GM12878 (cell line): Measurements from ENCODE around the gene THSD4. TPM values are rescaled to one million over a fixed set of nuclear protein-coding genes. Genes with fewer than 3 reads are reported as not detected.

Experiments used
- ATAC-seq: fragments of 200-7000 bp; cut with Tn5 transposase; 3 replicates; pipeline ENCODE4 v1.9.1; 2020; ENCODE audit warnings: mild to moderate bottlenecking, moderate library complexity
- BruUV-seq: library from RNA; stranded (reverse); fragments of 400-500 nt; replicated peaks from 2 replicates; lab custom pipeline; 2021; lab: Mats Ljungman, UMichigan
- CTCF ChIA-PET: fragments of 300-600 bp; sonication (Branson Sonifier 250); formaldehyde crosslinking; extraction: SDS; loops from one replicate; lab custom pipeline; 2021; ENCODE audit warnings: inconsistent platforms; lab: Yijun Ruan, JAX
- POLR2A ChIA-PET: fragments of 350-600 bp; formaldehyde crosslinking; extraction: SDS; loops from one replicate; lab custom pipeline; 2021; ENCODE audit warnings: inconsistent platforms; lab: Charles Lee
- RAD21 ChIA-PET: fragments of 300-600 bp; sonication (Branson Sonifier 250); formaldehyde crosslinking; loops from one replicate; lab custom pipeline; 2023; ENCODE audit warnings: antibody characterized with exemption; ENCODE audit not compliant: unreplicated experiment; lab: Charles Lee
- SMC1A ChIA-PET: fragments of 300-600 bp; sonication (Branson Sonifier 250); formaldehyde crosslinking; loops from one replicate; lab custom pipeline; 2023; ENCODE audit not compliant: unreplicated experiment, uncharacterized antibody; lab: Charles Lee
- DNase-seq: peaks from one replicate; pipeline ENCODE4 v3.0.0-alpha.2; 2011; ENCODE audit warnings: low read depth, low spot score
- FAIRE-seq: peaks from 3 replicates; lab custom pipeline; 2011; peaks lifted over from hg19 to GRCh38; lab: Jason Lieb, UNC
- H2AFZ ChIP-seq: 2 replicates; pipeline ENCODE4 v1.6.0; 2011; ENCODE audit warnings: low read depth, low read length, control low read depth; ENCODE audit not compliant: control insufficient read depth
- H3K27ac ChIP-seq: 2 replicates; pipeline ENCODE4 v1.5.1; 2011; ENCODE audit warnings: control low read depth; ENCODE audit not compliant: control insufficient read depth, insufficient read depth
- H3K27me3 ChIP-seq, 2 experiments: replicated peaks in 1 of 2; 2 replicates each; pipeline versions ENCODE4 v1.6.0 to v1.6.1; 2011; ENCODE audit warnings: low read length in 1 of 2; ENCODE audit not compliant: control insufficient read depth in 2 of 2, insufficient read depth in 2 of 2
- H3K36me3 ChIP-seq, 2 experiments: 2 replicates each; pipeline ENCODE4 v1.5.1; 2011; ENCODE audit warnings: low read length in 1 of 2; ENCODE audit not compliant: control insufficient read depth in 2 of 2, insufficient read depth in 2 of 2
- H3K4me1 ChIP-seq: 2 replicates; pipeline ENCODE4 v1.6.1; 2011; ENCODE audit warnings: mild to moderate bottlenecking, low read length, moderate library complexity, mixed read lengths; ENCODE audit not compliant: control insufficient read depth, insufficient read depth
- H3K4me2 ChIP-seq: 2 replicates; pipeline ENCODE4 v1.6.0; 2011; ENCODE audit warnings: control low read depth; ENCODE audit not compliant: control insufficient read depth, insufficient read depth
- H3K4me3 ChIP-seq: fragments of 200-600 bp; sonication (generic); 2 replicates; pipeline ENCODE4 v1.5.1; 2016
- H3K79me2 ChIP-seq: 2 replicates; pipeline ENCODE4 v1.6.0; 2011; ENCODE audit warnings: low read length; ENCODE audit not compliant: control insufficient read depth, insufficient read depth
- H3K9ac ChIP-seq: 2 replicates; pipeline ENCODE4 v1.8.0; 2011; ENCODE audit warnings: low read length, control low read depth, mixed read lengths; ENCODE audit not compliant: control insufficient read depth, insufficient read depth
- H3K9me3 ChIP-seq: replicated peaks from 3 replicates; pipeline ENCODE4 v1.5.1; 2011; ENCODE audit warnings: mild to moderate bottlenecking, low read length; ENCODE audit not compliant: control insufficient read depth, insufficient read depth
- H4K20me1 ChIP-seq: 2 replicates; pipeline ENCODE4 v1.6.0; 2011; ENCODE audit not compliant: control insufficient read depth, insufficient read depth
- ATF3 ChIP-seq: IDR thresholded peaks from 2 replicates; pipeline ENCODE4 v1.6.1; 2011; ENCODE audit warnings: low read depth, mild to moderate bottlenecking, low read length, moderate library complexity, borderline replicate concordance; ENCODE audit errors: extremely low read depth
- BCL3 ChIP-seq: IDR thresholded peaks from 2 replicates; pipeline ENCODE4 v1.6.1; 2011; ENCODE audit warnings: borderline replicate concordance, low read depth, mild to moderate bottlenecking, moderate library complexity, low read length; ENCODE audit not compliant: insufficient read depth, poor library complexity, severe bottlenecking
- CBX3 ChIP-seq: fragments of 200-600 bp; sonication (generic); IDR thresholded peaks from 2 replicates; pipeline ENCODE4 v1.6.1; 2016; ENCODE audit warnings: low read depth, borderline replicate concordance
- CHD4 ChIP-seq: fragments of 200-600 bp; sonication (generic); IDR thresholded peaks from 2 replicates; pipeline ENCODE4 v1.6.1; 2016; ENCODE audit warnings: mild to moderate bottlenecking
- CREB1 ChIP-seq: IDR thresholded peaks from 2 replicates; pipeline ENCODE4 v1.6.1; 2012; ENCODE audit warnings: low read depth, mild to moderate bottlenecking, inconsistent platforms
- E2F4 ChIP-seq: IDR thresholded peaks from 2 replicates; pipeline ENCODE4 v1.6.1; 2012; ENCODE audit warnings: low read depth, low read length, improper control_type of control experiment
- ELK1 ChIP-seq: IDR thresholded peaks from 2 replicates; pipeline ENCODE4 v1.6.1; 2012; ENCODE audit warnings: low read depth, low read length, improper control_type of control experiment
- HDAC6 ChIP-seq: fragments of 200-600 bp; sonication (generic); IDR thresholded peaks from one replicate; pipeline ENCODE4 v1.8.0; 2017; ENCODE audit warnings: antibody characterized with exemption; ENCODE audit not compliant: unreplicated experiment
- HDGF ChIP-seq: fragments of 450-650 bp; IDR thresholded peaks from 2 replicates; pipeline ENCODE4 v1.6.1; 2016; ENCODE audit warnings: antibody characterized with exemption
- IRF5 ChIP-seq: fragments of 450-650 bp; IDR thresholded peaks from 2 replicates; pipeline ENCODE4 v1.6.1; 2017; ENCODE audit warnings: borderline replicate concordance
- JUND ChIP-seq: IDR thresholded peaks from 2 replicates; pipeline ENCODE4 v1.6.1; 2012; ENCODE audit warnings: low read depth, mild to moderate bottlenecking, low read length, improper control_type of control experiment, moderate library complexity
- LARP7 ChIP-seq: fragments of 450-650 bp; IDR thresholded peaks from 2 replicates; pipeline ENCODE4 v1.6.1; 2017; ENCODE audit warnings: mild to moderate bottlenecking
- POLR2A ChIP-seq: IDR thresholded peaks from 2 replicates; pipeline ENCODE4 v1.6.1; 2011; ENCODE audit warnings: low read depth, mild to moderate bottlenecking, low read length
- SMARCA5 ChIP-seq: fragments of 450-650 bp; IDR thresholded peaks from 2 replicates; pipeline ENCODE4 v1.6.1; 2017; ENCODE audit warnings: mild to moderate bottlenecking
- STAT3 ChIP-seq: IDR thresholded peaks from 2 replicates; pipeline ENCODE4 v1.6.1; 2011; ENCODE audit warnings: low read depth, low read length, improper control_type of control experiment
- USF2 ChIP-seq: IDR thresholded peaks from 2 replicates; pipeline ENCODE4 v1.6.1; 2011; ENCODE audit warnings: low read depth, low read length, improper control_type of control experiment, borderline replicate concordance
- ZNF384 ChIP-seq: IDR thresholded peaks from 2 replicates; pipeline ENCODE4 v1.6.1; 2012; ENCODE audit warnings: low read depth, mild to moderate bottlenecking, low read length, improper control_type of control experiment, borderline replicate concordance
- WGBS: methylation state at CpG from one replicate; pipeline ENCODE4 v1.1.6; 2016; ENCODE audit warnings: low lambda C conversion rate; ENCODE audit not compliant: insufficient replicate concordance, insufficient coverage; ENCODE audit errors: missing lambda C conversion rate; 5-methylcytosine and 5-hydroxymethylcytosine counted together
- in situ Hi-C: fragments of 300-500 bp; cut with MboI; formaldehyde crosslinking; loops from 9 replicates; pipeline ENCODE4 v1.14.3; 2018; ENCODE audit warnings: mixed read lengths
- intact Hi-C: fragments of 100-400 bp; cut with micrococcal nuclease; formaldehyde crosslinking; loops from one replicate; pipeline ENCODE4 v1.14.2; 2022; ENCODE audit not compliant: unreplicated experiment
- polyA plus RNA-seq, 11 experiments: library from polyadenylated mRNA; depleted of rRNA in 4 of 11; unstranded in 6 of 11; stranded (reverse) in 5 of 11; fragments of >200 nt; fragmentation: Nextera tagmentation in 4 of 11; fragmentation: Illumina TruSeq in 1 of 11; extraction: Ambion mirVana in 4 of 11; extraction: Trizol in 1 of 11; gene quantifications; 1 replicate in 1 of 11; 2 replicates in 10 of 11; pipeline versions ENCODE4 v1.2.1 to v1.2.3, GENCODE V29; 2011 to 2016; ENCODE audit warnings: inconsistent platforms in 2 of 11, missing spikeins in 2 of 11, low read depth in 1 of 11
- total RNA-seq, 4 experiments: library from RNA; depleted of rRNA in 3 of 4; stranded (reverse); fragments of >200 nt in 3 of 4; fragmentation: Illumina TruSeq in 1 of 4; extraction: Trizol in 1 of 4; gene quantifications; 2 replicates each; pipeline versions ENCODE4 v1.2.1 to v1.2.3, GENCODE V29; 2013 to 2021

Gene THSD4
- total and polyA plus RNA-seq, 10 of the 15 experiments (the other 5 are each of a cell fraction or from before 2014, with no cell fraction given), result 0.04 to 0.13 (median 0.05) TPM; not detected in 7

- ChIA-PET CTCF (no interaction called here), POLR2A (no interaction called here), RAD21 (no interaction called here), SMC1A (no interaction called here)
- in situ Hi-C loops (loop anchor here (10.0 kb wide), 2 partner anchors 347 to 697 kb away; no protein-coding TSS in a partner anchor), intact Hi-C loops (no loop called here)
- TF ChIP-seq POLR2A (no peak), ZNF384 (no peak), CREB1 (no peak), HDGF (no peak), JUND (no peak), LARP7 (no peak), STAT3 (no peak), E2F4 (no peak), SMARCA5 (no peak), CHD4 (no peak), HDAC6 (no peak), IRF5 (no peak), ATF3 (no peak), BCL3 (no peak), CBX3 (no peak), ELK1 (no peak), USF2 (no peak)
- FAIRE-seq, result no peak
- no peaks in the 10 kb centered on the region for H3K79me2 ChIP-seq
- ATAC-seq, result no peak
- no peaks in the 10 kb centered on the region for H4K20me1 ChIP-seq
- H3K4me2 ChIP-seq, result no peak overlapping the region
- no peak overlapping the region for H2AFZ ChIP-seq
- peaks cover 0 to 4% of the 10 kb centered on the region in 2 experiments; a peak in 1 of 4 replicates for H3K27me3 ChIP-seq
- H3K36me3 ChIP-seq, result no peaks in the 10 kb centered on the region
- H3K9ac ChIP-seq, result no peak overlapping the region
- H3K27ac ChIP-seq, result no peak overlapping the region
- DNase-seq, result no peak
- 0% methylated on average over 2 of the region's 2 CpGs for WGBS
- H3K9me3 ChIP-seq, result no peaks in the 10 kb centered on the region
- no peaks in the 10 kb centered on the region for H3K4me1 ChIP-seq
- no TSS peak for BruUV-seq
- H3K4me3 ChIP-seq, result no peak overlapping the region
Measured at GRCh38 chr15:71458089-71458660, 342.9 kb downstream of the THSD4 start.
